K562 (cell line): Measurements from ENCODE around the gene SAMD14. TPM values are rescaled to one million over a fixed set of nuclear protein-coding genes. Genes with fewer than 3 reads are reported as not detected.

Source experiments
- BCL6 ChIP-seq: fragments of 250-450 bp; sonication (Bioruptor Pico); IDR thresholded peaks from 2 replicates; pipeline ENCODE4 v1.4.0; 2020
- HLTF ChIP-seq: fragments of 450-650 bp; IDR thresholded peaks from 2 replicates; pipeline ENCODE4 v1.6.1; 2016
- HNRNPK ChIP-seq: fragments of 200-400 bp; formaldehyde crosslinking; IDR thresholded peaks from one replicate; pipeline ENCODE4 v1.6.1; 2018; ENCODE audit warnings: mild to moderate bottlenecking, low read depth, low read length; ENCODE audit not compliant: poor library complexity, severe bottlenecking
- MAZ ChIP-seq, 2 experiments: fragments of 450-650 bp in 1 of 2; sonication (generic) in 1 of 2; formaldehyde crosslinking; IDR thresholded peaks in 1 of 2; conservative IDR thresholded peaks in 1 of 2; 2 replicates each; pipeline versions ENCODE4 v1.4.0 to v1.5.0; 2020; ENCODE audit warnings: mild to moderate bottlenecking in 1 of 2, missing genetic modification reagents in 1 of 2
- NR1H2 ChIP-seq: sonication (generic); formaldehyde crosslinking; IDR thresholded peaks from 2 replicates; pipeline ENCODE4 v1.4.0; 2020; ENCODE audit warnings: mild to moderate bottlenecking, missing genetic modification reagents
- PTRF ChIP-seq: fragments of 450-650 bp; IDR thresholded peaks from 2 replicates; pipeline ENCODE4 v1.6.1; 2016; ENCODE audit warnings: mild to moderate bottlenecking, missing genetic modification characterization, missing compliant biosample characterization
- RBM25 ChIP-seq: fragments of 200-400 bp; formaldehyde crosslinking; IDR thresholded peaks from 2 replicates; pipeline ENCODE4 v1.6.1; 2018; ENCODE audit warnings: low read length, low read depth, moderate library complexity; ENCODE audit not compliant: severe bottlenecking
- SOX6 ChIP-seq: fragments of 450-650 bp; IDR thresholded peaks from 2 replicates; pipeline ENCODE4 v1.6.1; 2014; ENCODE audit warnings: mild to moderate bottlenecking
- SUPT5H ChIP-seq: fragments of 450-650 bp; IDR thresholded peaks from 2 replicates; pipeline ENCODE4 v1.6.1; 2016
- TFAM ChIP-seq: fragments of 250-450 bp; sonication (Bioruptor Pico); conservative IDR thresholded peaks from 2 replicates; pipeline ENCODE4 v1.5.0; 2021; ENCODE audit warnings: mild to moderate bottlenecking, moderate library complexity
- THRAP3 ChIP-seq: fragments of 450-650 bp; IDR thresholded peaks from 2 replicates; pipeline ENCODE4 v1.6.1; 2016; ENCODE audit warnings: mild to moderate bottlenecking, inconsistent platforms, borderline replicate concordance
- XRCC4 ChIP-seq: IDR thresholded peaks from one replicate; pipeline ENCODE4 v1.6.1; 2011; ENCODE audit not compliant: insufficient read depth, insufficient read length; ENCODE audit errors: extremely low read depth
- ZEB2 ChIP-seq: fragments of 450-650 bp; IDR thresholded peaks from 2 replicates; pipeline ENCODE4 v1.6.1; 2016
- ZFPM2 ChIP-seq: fragments of 250-450 bp; sonication (Bioruptor Pico); IDR thresholded peaks from 2 replicates; pipeline ENCODE4 v1.5.1; 2022; ENCODE audit warnings: mild to moderate bottlenecking
- ZNF197 ChIP-seq: fragments of 200-800 bp; sonication (Bioruptor generic); IDR thresholded peaks from 2 replicates; pipeline ENCODE4 v1.6.1; 2016; ENCODE audit warnings: low read depth, missing genetic modification characterization, missing compliant biosample characterization
- polyA plus RNA-seq, 8 experiments: library from polyadenylated mRNA; depleted of rRNA in 4 of 8; stranded (reverse) in 5 of 8; unstranded in 3 of 8; fragments of >200 nt; fragmentation: Nextera tagmentation in 2 of 8; fragmentation: Illumina TruSeq in 1 of 8; extraction: Ambion mirVana in 2 of 8; extraction: Trizol in 1 of 8; gene quantifications; 2 replicates each; pipeline versions ENCODE4 v1.2.1 to v1.2.3, GENCODE V29; 2011 to 2014; ENCODE audit warnings: inconsistent platforms in 1 of 8, missing spikeins in 1 of 8
- total RNA-seq, 7 experiments: library from RNA; depleted of rRNA in 6 of 7; stranded (reverse); fragments of >200 nt in 6 of 7; fragmentation: Illumina TruSeq in 2 of 7; extraction: Trizol in 2 of 7; gene quantifications; 2 replicates each; pipeline versions ENCODE4 v1.2.1 to v1.2.3, GENCODE V29; 2011 to 2021; ENCODE audit warnings: low replicate concordance in 1 of 7
- TF ChIP-seq, protein P1 (sequence below), 3 experiments: fragments of 200-800 bp in 1 of 3; sonication (Bioruptor generic) in 1 of 3; sonication (generic) in 1 of 3; formaldehyde crosslinking in 1 of 3; IDR thresholded peaks; 2 replicates each; pipeline versions ENCODE4 v1.6.1 to v1.8.0; 2016 to 2022; ENCODE audit warnings: mild to moderate bottlenecking in 2 of 3, missing compliant biosample characterization in 2 of 3, missing genetic modification characterization in 2 of 3, missing genetic modification reagents in 1 of 3
- TF ChIP-seq, protein P2 (sequence below): sonication (generic); formaldehyde crosslinking; IDR thresholded peaks from 2 replicates; pipeline ENCODE4 v1.8.1; 2023; ENCODE audit warnings: mild to moderate bottlenecking, missing genetic modification reagents
- TF ChIP-seq, protein P3 (sequence below): conservative IDR thresholded peaks from 2 replicates; pipeline ENCODE4 v1.6.1; 2011; ENCODE audit warnings: low read depth, mild to moderate bottlenecking, low read length; ENCODE audit not compliant: control insufficient read depth
- TF ChIP-seq, protein P4 (sequence below): sonication (generic); formaldehyde crosslinking; IDR thresholded peaks from 2 replicates; pipeline ENCODE4 v1.8.1; 2023; ENCODE audit warnings: mild to moderate bottlenecking, missing genetic modification reagents
- TF ChIP-seq, protein P5 (sequence below), 2 experiments: fragments of 450-650 bp; IDR thresholded peaks; 2 replicates each; pipeline ENCODE4 v1.6.1; 2016

Gene SAMD14
- total and polyA plus RNA-seq, 9 of the 15 experiments (the other 6 are each of a cell fraction or from before 2014, with no cell fraction given): 0.04 to 0.07 TPM; not detected in 7

DNA sequence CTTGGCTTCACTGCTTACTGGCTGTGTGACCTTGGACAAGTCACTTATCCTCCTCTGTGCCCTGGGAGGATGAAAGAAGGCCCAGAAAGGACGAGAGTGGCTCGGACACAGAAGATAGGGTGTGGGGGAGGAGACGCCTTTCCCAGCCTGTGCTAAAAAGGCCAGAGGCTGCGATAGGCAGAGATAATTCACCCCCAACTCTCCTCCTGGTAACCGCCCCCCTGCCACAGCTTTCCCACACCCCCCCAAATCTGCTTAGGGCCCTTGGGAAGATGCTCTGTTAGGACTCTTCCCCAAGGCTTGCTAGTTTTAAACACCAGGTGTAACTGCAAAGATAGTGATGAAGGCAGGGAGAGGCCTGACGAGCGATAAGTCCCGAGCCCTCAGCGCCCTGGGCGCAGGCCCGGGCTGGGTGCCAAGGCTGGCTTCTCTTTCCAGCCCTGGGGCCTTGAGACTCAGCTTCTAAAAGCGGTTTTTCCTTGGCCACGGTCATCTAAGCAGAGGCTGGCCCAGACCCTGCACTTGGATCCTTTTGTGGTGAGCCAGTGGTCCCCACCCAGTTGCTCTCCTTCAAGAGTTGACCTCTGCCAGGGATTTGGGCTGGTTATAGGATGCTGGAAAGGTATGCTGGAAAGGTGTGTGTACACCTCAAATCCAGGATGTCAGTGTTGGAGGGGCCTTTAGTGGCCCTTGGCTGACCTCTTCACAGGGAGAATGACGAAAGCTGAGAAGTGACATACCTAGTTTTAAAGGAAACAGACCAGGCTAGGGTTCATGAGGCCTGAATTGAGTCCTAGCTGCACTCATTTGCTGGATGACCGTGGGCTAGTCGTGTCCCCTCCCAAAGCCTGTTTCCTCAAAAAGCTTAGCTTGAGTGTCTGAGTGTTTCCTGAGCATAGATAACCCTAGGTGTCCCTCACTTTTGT is 24.0 kb upstream of the SAMD14 start (continued):
- TF ChIP-seq, protein P1, sequence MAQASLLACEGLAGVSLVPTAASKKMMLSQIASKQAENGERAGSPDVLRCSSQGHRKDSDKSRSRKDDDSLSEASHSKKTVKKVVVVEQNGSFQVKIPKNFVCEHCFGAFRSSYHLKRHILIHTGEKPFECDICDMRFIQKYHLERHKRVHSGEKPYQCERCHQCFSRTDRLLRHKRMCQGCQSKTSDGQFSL (CRISPR knock-in tag; IDR thresholded peaks at IDR 0.05): peak; percentile 54; the same call in 1 of the 2 replicates
- TF ChIP-seq, protein P1 (tag; IDR thresholded peaks at IDR 0.05): no peak; a peak in 1 of 4 replicates
- TF ChIP-seq ZNF197 (CRISPR knock-in tag) (no peak), THRAP3 (no peak), PTRF (tag) (no peak), NR1H2 (CRISPR knock-in tag) (no peak), BCL6 (CRISPR knock-in tag) (no peak), ZFPM2 (CRISPR knock-in tag) (no peak), HNRNPK (no peak), ZEB2 (peak; percentile 89), SOX6 (no peak), MAZ (CRISPR knock-in tag; conservative IDR thresholded peaks at IDR 0.05 in 1 of 2, IDR thresholded peaks at IDR 0.05 in 1 of 2) (peak in 1 of 2 experiments; percentile 64; a peak in 2 of 4 replicates), SUPT5H (no peak), XRCC4 (no peak), HLTF (no peak), RBM25 (no peak), TFAM (CRISPR knock-in tag) (no peak)
- TF ChIP-seq, protein P2, sequence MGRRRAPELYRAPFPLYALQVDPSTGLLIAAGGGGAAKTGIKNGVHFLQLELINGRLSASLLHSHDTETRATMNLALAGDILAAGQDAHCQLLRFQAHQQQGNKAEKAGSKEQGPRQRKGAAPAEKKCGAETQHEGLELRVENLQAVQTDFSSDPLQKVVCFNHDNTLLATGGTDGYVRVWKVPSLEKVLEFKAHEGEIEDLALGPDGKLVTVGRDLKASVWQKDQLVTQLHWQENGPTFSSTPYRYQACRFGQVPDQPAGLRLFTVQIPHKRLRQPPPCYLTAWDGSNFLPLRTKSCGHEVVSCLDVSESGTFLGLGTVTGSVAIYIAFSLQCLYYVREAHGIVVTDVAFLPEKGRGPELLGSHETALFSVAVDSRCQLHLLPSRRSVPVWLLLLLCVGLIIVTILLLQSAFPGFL (CRISPR knock-in tag): no peak
- TF ChIP-seq, protein P3, sequence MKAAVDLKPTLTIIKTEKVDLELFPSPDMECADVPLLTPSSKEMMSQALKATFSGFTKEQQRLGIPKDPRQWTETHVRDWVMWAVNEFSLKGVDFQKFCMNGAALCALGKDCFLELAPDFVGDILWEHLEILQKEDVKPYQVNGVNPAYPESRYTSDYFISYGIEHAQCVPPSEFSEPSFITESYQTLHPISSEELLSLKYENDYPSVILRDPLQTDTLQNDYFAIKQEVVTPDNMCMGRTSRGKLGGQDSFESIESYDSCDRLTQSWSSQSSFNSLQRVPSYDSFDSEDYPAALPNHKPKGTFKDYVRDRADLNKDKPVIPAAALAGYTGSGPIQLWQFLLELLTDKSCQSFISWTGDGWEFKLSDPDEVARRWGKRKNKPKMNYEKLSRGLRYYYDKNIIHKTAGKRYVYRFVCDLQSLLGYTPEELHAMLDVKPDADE: no peak
- TF ChIP-seq, protein P4, sequence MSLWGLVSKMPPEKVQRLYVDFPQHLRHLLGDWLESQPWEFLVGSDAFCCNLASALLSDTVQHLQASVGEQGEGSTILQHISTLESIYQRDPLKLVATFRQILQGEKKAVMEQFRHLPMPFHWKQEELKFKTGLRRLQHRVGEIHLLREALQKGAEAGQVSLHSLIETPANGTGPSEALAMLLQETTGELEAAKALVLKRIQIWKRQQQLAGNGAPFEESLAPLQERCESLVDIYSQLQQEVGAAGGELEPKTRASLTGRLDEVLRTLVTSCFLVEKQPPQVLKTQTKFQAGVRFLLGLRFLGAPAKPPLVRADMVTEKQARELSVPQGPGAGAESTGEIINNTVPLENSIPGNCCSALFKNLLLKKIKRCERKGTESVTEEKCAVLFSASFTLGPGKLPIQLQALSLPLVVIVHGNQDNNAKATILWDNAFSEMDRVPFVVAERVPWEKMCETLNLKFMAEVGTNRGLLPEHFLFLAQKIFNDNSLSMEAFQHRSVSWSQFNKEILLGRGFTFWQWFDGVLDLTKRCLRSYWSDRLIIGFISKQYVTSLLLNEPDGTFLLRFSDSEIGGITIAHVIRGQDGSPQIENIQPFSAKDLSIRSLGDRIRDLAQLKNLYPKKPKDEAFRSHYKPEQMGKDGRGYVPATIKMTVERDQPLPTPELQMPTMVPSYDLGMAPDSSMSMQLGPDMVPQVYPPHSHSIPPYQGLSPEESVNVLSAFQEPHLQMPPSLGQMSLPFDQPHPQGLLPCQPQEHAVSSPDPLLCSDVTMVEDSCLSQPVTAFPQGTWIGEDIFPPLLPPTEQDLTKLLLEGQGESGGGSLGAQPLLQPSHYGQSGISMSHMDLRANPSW (CRISPR knock-in tag): no peak
- TF ChIP-seq, protein P5, sequence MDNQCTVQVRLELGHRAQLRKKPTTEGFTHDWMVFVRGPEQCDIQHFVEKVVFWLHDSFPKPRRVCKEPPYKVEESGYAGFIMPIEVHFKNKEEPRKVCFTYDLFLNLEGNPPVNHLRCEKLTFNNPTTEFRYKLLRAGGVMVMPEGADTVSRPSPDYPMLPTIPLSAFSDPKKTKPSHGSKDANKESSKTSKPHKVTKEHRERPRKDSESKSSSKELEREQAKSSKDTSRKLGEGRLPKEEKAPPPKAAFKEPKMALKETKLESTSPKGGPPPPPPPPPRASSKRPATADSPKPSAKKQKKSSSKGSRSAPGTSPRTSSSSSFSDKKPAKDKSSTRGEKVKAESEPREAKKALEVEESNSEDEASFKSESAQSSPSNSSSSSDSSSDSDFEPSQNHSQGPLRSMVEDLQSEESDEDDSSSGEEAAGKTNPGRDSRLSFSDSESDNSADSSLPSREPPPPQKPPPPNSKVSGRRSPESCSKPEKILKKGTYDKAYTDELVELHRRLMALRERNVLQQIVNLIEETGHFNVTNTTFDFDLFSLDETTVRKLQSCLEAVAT (IDR thresholded peaks at IDR 0.05): peak in 1 of 2 experiments; percentile 73; a peak in 2 of 4 replicates
